ENCODE data around the gene RTP2. TPM values are rescaled to one million over a fixed set of nuclear protein-coding genes. Genes with fewer than 3 reads are reported as not detected.

RTP2 gene
- total RNA-seq, 1 experiment from 2014 or later: not detected

GRCh38 chr3:187717572-187717971 lies 15.2 kb upstream of the RTP2 start:
- POLR2A ChIA-PET: no interaction called here
- H3K4me1 ChIP-seq (ENCODE audit: control insufficient read depth in 1 of 2, insufficient read depth in 2 of 2, low read length in 2 of 2): peaks cover 11 to 13% of the 10 kb centered on the region in 2 experiments; a peak in 3 of 4 replicates
- CTCF ChIA-PET: interaction anchor here (2.9 kb wide), 1 partner anchor 8 kb away, joined by 15 read pairs; no protein-coding TSS in a partner anchor

More at GRCh38 chr3:187717572-187717971, 15.2 kb upstream of the RTP2 start:
- Histone ChIP-seq H4K20me1 (ENCODE audit: insufficient read depth) (no peaks in the 10 kb centered on the region), H3K9ac (ENCODE audit: low read length) (no peak overlapping the region), H3K79me2 (ENCODE audit: insufficient read depth, low read length) (no peaks in the 10 kb centered on the region), H3K4me3 (replicated peaks in 1 of 2; ENCODE audit: low read depth in 1 of 2, low read length in 2 of 2) (no peak overlapping the region), H3K36me3 (ENCODE audit: control insufficient read depth in 1 of 2, insufficient read depth in 2 of 2, low read length in 2 of 2) (peaks cover 3 to 9% of the 10 kb centered on the region in 2 experiments; a peak in 2 of 4 replicates), H3K9me2 (ENCODE audit: insufficient read depth) (no peaks in the 10 kb centered on the region), H3K4me2 (ENCODE audit: low read length) (no peak overlapping the region), H3K9me3 (ENCODE audit: control insufficient read depth in 1 of 2, insufficient read depth in 1 of 2, low read depth in 1 of 2, low read length in 2 of 2) (no peaks in the 10 kb centered on the region), H3K27ac (ENCODE audit: low read depth, low read length) (no peak overlapping the region), H2AFZ (ENCODE audit: low read depth, low read length, poor library complexity, severe bottlenecking) (no peak overlapping the region), H3K27me3 (ENCODE audit: insufficient read depth, low read length) (no peaks in the 10 kb centered on the region)
- ATAC-seq (no peak), DNase-seq (ENCODE audit: low read depth, low spot score) (no peak)
- intact Hi-C loops (cut with micrococcal nuclease): loop anchor here (10.0 kb wide), 1 partner anchor 873 kb away; the partner anchor contains the start of gene ADIPOQ
- RAD21 ChIA-PET (ENCODE audit: low non-redundant PET in 1 of 2, low total read pairs in 2 of 2, uncharacterized antibody in 2 of 2, unreplicated experiment in 2 of 2): no interaction called here
- no peak for TF ChIP-seq MAX (IDR thresholded peaks at IDR 0.05)
- no peak for TF ChIP-seq SRF (IDR thresholded peaks at IDR 0.05; ENCODE audit: low read depth)
- TF ChIP-seq FOSL1 (IDR thresholded peaks at IDR 0.05; ENCODE audit: low read depth): no peak
- no peak for TF ChIP-seq RAD21 (IDR thresholded peaks at IDR 0.05; ENCODE audit: low read depth)
- TF ChIP-seq SIN3A (IDR thresholded peaks at IDR 0.05; ENCODE audit: low read depth): no peak
- no peak for TF ChIP-seq ZFX (IDR thresholded peaks at IDR 0.05)
- no peak for TF ChIP-seq TCF7L2 (IDR thresholded peaks at IDR 0.05; ENCODE audit: borderline replicate concordance, extremely low read depth, insufficient read depth, insufficient read length)
- TF ChIP-seq ELF1 (IDR thresholded peaks at IDR 0.05; ENCODE audit: borderline replicate concordance, low read depth): no peak
- no peak for TF ChIP-seq EZH2 (IDR thresholded peaks at IDR 0.05)
- no peak for TF ChIP-seq POLR2AphosphoS5 (IDR thresholded peaks at IDR 0.05; ENCODE audit: low read depth, low read length)
- no peak for TF ChIP-seq ZBTB33 (IDR thresholded peaks at IDR 0.05; ENCODE audit: extremely low read depth, insufficient replicate concordance, low read length)
- TF ChIP-seq POLR2A (IDR thresholded peaks at IDR 0.05; ENCODE audit: borderline replicate concordance, extremely low read depth, insufficient read depth, insufficient read length): no peak
- no peak for TF ChIP-seq SP1 (IDR thresholded peaks at IDR 0.05; ENCODE audit: low read depth)
- no peak for TF ChIP-seq ATF3 (IDR thresholded peaks at IDR 0.05)
- no peak for TF ChIP-seq CEBPB (IDR thresholded peaks at IDR 0.05; ENCODE audit: low read depth)
- TF ChIP-seq CTCF (IDR thresholded peaks at IDR 0.05 in 2 of 3, conservative IDR thresholded peaks at IDR 0.05 in 1 of 3; ENCODE audit: borderline replicate concordance in 1 of 3, insufficient read depth in 1 of 3, low read depth in 2 of 3, low read length in 2 of 3): no peak
- TF ChIP-seq YY1 (IDR thresholded peaks at IDR 0.05; ENCODE audit: extremely low read depth, insufficient replicate concordance, low read depth, low read length): no peak
- BruUV-seq (replicated peaks): no TSS peak
